ENCODE data around the gene SLC44A3.

- TF ChIP-seq CTCF (IDR thresholded peaks at IDR 0.05): no peak
- TF ChIP-seq ZFX (IDR thresholded peaks at IDR 0.05; ENCODE audit: borderline replicate concordance): no peak
Measured at GRCh38 chr1:94840808-94841207, 20.7 kb downstream of the SLC44A3 start.
